Measurements from ENCODE around the gene FAM200A. TPM values are rescaled to one million over a fixed set of nuclear protein-coding genes. Genes with fewer than 3 reads are reported as not detected.
A peak's percentile ranks its signal among the peaks of the same experiment; 100 is the strongest.

The FAM200A gene
- total RNA-seq, 1 experiment from 2014 or later, result 4.7 TPM

GRCh38 chr7:99498546-99498944, 53.4 kb downstream of the FAM200A start:
- H3K4me1 ChIP-seq (ENCODE audit: control insufficient read depth in 1 of 2, insufficient read depth in 2 of 2, low read length in 2 of 2), result peaks cover 10 to 17% of the 10 kb centered on the region in 2 experiments
- H3K9me3 ChIP-seq (ENCODE audit: control insufficient read depth in 1 of 2, insufficient read depth in 1 of 2, low read depth in 1 of 2, low read length in 2 of 2), result peaks cover 3 to 8% of the 10 kb centered on the region in 2 experiments; a peak in 1 of 4 replicates
- no peaks in the 10 kb centered on the region for H3K27me3 ChIP-seq (ENCODE audit: insufficient read depth, low read length)
- DNase-seq (ENCODE audit: low read depth, low spot score), result no peak
- H3K27ac ChIP-seq (ENCODE audit: low read depth, low read length), result no peak overlapping the region
- ChIA-PET RAD21 (ENCODE audit: low non-redundant PET in 1 of 2, low total read pairs in 2 of 2, uncharacterized antibody in 2 of 2, unreplicated experiment in 2 of 2) (no interaction called here), POLR2A (no interaction called here), CTCF (no interaction called here)
- H3K79me2 ChIP-seq (ENCODE audit: insufficient read depth, low read length), result peaks cover 55% of the 10 kb centered on the region
- ATAC-seq, result no peak
- H3K4me3 ChIP-seq (replicated peaks in 1 of 2; ENCODE audit: low read depth in 1 of 2, low read length in 2 of 2), result peak overlapping the region; percentile 85 to 92
- TF ChIP-seq MAX (IDR thresholded peaks at IDR 0.05), result no peak
- no peak for TF ChIP-seq ELF1 (IDR thresholded peaks at IDR 0.05; ENCODE audit: borderline replicate concordance, low read depth)
- TF ChIP-seq, protein P1, sequence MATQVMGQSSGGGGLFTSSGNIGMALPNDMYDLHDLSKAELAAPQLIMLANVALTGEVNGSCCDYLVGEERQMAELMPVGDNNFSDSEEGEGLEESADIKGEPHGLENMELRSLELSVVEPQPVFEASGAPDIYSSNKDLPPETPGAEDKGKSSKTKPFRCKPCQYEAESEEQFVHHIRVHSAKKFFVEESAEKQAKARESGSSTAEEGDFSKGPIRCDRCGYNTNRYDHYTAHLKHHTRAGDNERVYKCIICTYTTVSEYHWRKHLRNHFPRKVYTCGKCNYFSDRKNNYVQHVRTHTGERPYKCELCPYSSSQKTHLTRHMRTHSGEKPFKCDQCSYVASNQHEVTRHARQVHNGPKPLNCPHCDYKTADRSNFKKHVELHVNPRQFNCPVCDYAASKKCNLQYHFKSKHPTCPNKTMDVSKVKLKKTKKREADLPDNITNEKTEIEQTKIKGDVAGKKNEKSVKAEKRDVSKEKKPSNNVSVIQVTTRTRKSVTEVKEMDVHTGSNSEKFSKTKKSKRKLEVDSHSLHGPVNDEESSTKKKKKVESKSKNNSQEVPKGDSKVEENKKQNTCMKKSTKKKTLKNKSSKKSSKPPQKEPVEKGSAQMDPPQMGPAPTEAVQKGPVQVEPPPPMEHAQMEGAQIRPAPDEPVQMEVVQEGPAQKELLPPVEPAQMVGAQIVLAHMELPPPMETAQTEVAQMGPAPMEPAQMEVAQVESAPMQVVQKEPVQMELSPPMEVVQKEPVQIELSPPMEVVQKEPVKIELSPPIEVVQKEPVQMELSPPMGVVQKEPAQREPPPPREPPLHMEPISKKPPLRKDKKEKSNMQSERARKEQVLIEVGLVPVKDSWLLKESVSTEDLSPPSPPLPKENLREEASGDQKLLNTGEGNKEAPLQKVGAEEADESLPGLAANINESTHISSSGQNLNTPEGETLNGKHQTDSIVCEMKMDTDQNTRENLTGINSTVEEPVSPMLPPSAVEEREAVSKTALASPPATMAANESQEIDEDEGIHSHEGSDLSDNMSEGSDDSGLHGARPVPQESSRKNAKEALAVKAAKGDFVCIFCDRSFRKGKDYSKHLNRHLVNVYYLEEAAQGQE (IDR thresholded peaks at IDR 0.05; ENCODE audit: low read depth), result no peak
- no peak for TF ChIP-seq RAD21 (IDR thresholded peaks at IDR 0.05; ENCODE audit: low read depth)
- no peak for TF ChIP-seq CBX3 (IDR thresholded peaks at IDR 0.05; ENCODE audit: low read depth)
- TF ChIP-seq JUND (IDR thresholded peaks at IDR 0.05), result no peak
- TF ChIP-seq POLR2AphosphoS5 (IDR thresholded peaks at IDR 0.05; ENCODE audit: low read depth, low read length), result no peak
- no peak for TF ChIP-seq YY1 (IDR thresholded peaks at IDR 0.05; ENCODE audit: extremely low read depth, insufficient replicate concordance, low read depth, low read length)
- no peak for TF ChIP-seq CTCF (IDR thresholded peaks at IDR 0.05 in 2 of 3, conservative IDR thresholded peaks at IDR 0.05 in 1 of 3; ENCODE audit: borderline replicate concordance in 1 of 3, insufficient read depth in 1 of 3, low read depth in 2 of 3, low read length in 2 of 3)
- TF ChIP-seq TCF7L2 (IDR thresholded peaks at IDR 0.05; ENCODE audit: borderline replicate concordance, extremely low read depth, insufficient read depth, insufficient read length), result no peak
- no peak for TF ChIP-seq ATF3 (IDR thresholded peaks at IDR 0.05)
- no peak for TF ChIP-seq POLR2A (IDR thresholded peaks at IDR 0.05; ENCODE audit: borderline replicate concordance, extremely low read depth, insufficient read depth, insufficient read length)
- no peak for TF ChIP-seq SRF (IDR thresholded peaks at IDR 0.05; ENCODE audit: low read depth)
- TF ChIP-seq CEBPB (IDR thresholded peaks at IDR 0.05; ENCODE audit: low read depth), result no peak
- TF ChIP-seq EZH2 (IDR thresholded peaks at IDR 0.05), result no peak
- TF ChIP-seq ZFX (IDR thresholded peaks at IDR 0.05), result no peak
- no peak for TF ChIP-seq ZBTB33 (IDR thresholded peaks at IDR 0.05; ENCODE audit: extremely low read depth, insufficient replicate concordance, low read length)
- no peak for TF ChIP-seq SIN3A (IDR thresholded peaks at IDR 0.05; ENCODE audit: low read depth)
- no TSS peak for BruUV-seq (replicated peaks)
- H4K20me1 ChIP-seq (ENCODE audit: insufficient read depth), result no peaks in the 10 kb centered on the region
- no peak overlapping the region for H2AFZ ChIP-seq (ENCODE audit: low read depth, low read length, poor library complexity, severe bottlenecking)
- peaks cover 16 to 21% of the 10 kb centered on the region in 2 experiments for H3K36me3 ChIP-seq (ENCODE audit: control insufficient read depth in 1 of 2, insufficient read depth in 2 of 2, low read length in 2 of 2)
- peak overlapping the region; percentile 85; the same call in 1 of the 2 replicates for H3K9ac ChIP-seq (ENCODE audit: low read length)
- H3K4me2 ChIP-seq (ENCODE audit: low read length), result peak overlapping the region; percentile 84
- no peaks in the 10 kb centered on the region for H3K9me2 ChIP-seq (ENCODE audit: insufficient read depth)
- intact Hi-C loops (cut with micrococcal nuclease), result no loop called here

Measured in HCT116 (cell line).